HG03066 (cell line): Measurements from ENCODE around the gene SEC22C.
"Not testable (repeated sequence)": the region's sequence is repeated elsewhere in the genome, so short reads cannot be mapped to it uniquely, and the experiment has no call there.

Experiments used
- ATAC-seq: cut with Tn5 transposase; IDR thresholded peaks from one replicate; pipeline ENCODE4 v1.9.1; 2021; ENCODE audit warnings: low read depth; ENCODE audit not compliant: unreplicated experiment

The SEC22C gene

GRCh38 chr3:42582474-42583070, 805 bp upstream of the SEC22C start:
- no peak for ATAC-seq

DNA sequence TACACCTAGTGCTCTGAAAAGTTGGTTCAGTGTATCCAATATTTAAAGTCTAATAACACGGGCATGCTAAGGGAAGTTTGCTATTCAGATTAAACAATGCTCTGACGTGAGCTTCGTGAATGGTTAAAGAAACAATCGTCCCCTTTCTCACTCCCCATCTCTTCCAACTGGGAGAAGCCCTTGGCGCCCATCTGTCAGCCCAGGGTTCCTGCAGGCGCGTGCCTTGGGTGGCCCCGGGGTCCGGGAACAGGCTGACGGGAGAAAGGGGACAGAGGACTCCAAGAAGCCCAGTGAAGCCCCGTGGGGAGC, 413 bp downstream of the SEC22C start:
- no peak for ATAC-seq

- ATAC-seq: not testable (repeated sequence)
These were observed 2.4 kb downstream of the SEC22C start for GRCh38 chr3:42579346-42579745.

DNA sequence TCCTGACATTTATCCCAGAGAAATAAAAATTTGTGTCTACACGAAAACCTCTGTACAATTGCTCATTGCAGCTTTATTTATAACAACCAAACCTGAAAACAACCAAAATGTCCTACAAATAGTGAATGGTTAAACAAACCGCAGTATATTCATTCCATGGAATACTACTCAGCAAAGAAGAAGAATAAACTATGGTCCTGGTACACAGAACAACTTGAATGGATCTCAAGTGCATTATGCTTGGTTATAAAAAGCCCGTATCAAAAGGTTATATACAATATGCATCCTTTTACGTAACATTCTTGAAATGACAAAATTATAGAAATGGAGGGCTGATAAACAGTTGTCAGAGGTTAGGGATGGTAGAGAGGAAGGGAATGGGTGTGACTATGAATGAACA, 3.7 kb downstream of the SEC22C start:
- ATAC-seq: no peak

DNA sequence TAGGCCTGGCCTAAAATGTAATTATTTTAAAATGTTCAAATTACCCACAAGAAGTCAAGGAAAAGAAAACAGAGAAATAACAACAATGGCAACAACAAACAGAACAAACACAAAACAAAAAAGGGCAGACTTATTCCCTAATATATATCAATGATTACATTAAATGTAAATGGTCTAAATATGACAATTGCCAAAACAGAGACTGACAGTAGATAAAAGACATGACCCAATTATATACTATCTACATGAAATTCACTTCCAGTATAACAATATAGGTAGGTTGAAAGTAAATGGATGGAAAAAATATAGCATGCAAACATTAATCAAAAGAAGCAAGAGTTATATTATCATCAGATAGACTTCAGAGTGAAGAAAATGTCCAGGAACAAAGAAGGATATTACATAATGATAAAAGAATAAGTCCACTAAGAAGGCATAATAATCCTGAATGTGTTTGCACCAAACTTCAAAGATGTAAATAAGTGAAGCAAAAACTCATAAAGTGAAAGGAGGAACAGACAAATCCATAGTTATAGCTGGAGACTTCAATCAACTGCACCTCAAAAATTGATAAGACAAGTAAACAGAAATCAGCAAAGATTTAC, 6.5 kb downstream of the SEC22C start:
- no peak for ATAC-seq

DNA sequence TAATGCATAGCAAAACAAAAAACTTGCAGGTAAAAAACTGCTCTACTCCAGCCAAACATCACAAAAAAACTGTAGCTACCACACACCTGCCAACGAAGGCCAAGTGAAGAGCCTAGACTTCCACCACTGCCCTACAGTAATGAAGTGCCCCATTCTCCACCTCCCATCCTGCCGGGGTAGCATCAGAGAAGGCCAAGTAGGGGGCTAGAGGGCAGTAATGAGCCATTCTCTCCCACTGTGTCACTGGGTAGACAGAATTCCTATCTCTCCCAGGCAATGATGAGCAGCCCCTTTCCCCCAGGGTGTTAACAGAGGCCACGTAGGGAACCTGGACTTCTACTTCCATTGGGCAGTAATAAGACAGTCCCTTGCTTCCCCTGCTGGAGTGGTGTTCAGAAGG, 9.5 kb downstream of the SEC22C start:
- no peak for ATAC-seq

DNA sequence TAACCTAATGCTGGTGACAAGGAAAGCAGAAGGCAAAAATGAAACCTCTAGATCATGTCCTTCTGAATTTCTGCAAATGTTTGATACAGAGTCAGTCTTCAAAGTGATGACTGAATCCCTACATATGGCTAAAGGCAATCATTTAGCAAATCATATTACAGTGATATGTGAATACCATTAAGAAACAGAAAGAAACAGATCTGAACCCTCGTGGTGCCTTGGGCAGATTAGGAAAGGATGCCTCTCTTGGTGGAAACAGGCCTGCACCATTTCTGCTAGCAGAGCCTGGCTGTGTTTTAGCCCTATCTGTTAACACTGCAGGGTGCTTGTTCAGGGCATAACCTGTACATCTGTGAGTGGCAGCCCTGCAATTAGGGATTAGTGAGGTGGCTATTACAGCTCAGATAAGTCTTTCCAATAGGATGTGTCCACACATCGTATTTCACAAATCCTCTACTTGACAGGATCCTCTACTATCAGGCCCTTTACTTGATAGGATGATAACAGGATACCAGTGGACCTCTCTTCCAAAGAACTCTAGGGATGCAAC, 12.1 kb downstream of the SEC22C start:
- ATAC-seq: no peak

- no peak for ATAC-seq
These were observed 19.5 kb downstream of the SEC22C start for GRCh38 chr3:42562047-42562907.

- no peak for ATAC-seq
These were observed 23.9 kb downstream of the SEC22C start for GRCh38 chr3:42557854-42558253.

DNA sequence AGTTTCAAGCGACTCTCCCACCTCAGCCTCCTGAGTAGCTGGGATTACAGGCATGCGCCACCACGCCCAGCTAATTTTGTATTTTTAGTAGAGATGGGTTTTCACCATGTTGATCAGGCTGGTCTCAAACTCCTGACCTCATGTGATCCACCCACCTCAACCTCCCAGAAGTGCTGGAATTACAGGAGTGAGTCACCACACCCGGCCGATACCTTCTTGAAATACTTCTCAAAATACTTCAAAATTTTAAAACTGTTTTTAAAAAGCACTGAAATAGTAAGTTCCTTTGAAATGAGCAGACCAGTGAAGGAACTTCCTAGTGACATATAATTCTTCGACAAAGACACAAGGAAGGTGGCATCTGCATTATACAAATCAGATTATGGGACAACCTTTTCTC, 24.9 kb downstream of the SEC22C start:
- ATAC-seq: not testable (repeated sequence)

DNA sequence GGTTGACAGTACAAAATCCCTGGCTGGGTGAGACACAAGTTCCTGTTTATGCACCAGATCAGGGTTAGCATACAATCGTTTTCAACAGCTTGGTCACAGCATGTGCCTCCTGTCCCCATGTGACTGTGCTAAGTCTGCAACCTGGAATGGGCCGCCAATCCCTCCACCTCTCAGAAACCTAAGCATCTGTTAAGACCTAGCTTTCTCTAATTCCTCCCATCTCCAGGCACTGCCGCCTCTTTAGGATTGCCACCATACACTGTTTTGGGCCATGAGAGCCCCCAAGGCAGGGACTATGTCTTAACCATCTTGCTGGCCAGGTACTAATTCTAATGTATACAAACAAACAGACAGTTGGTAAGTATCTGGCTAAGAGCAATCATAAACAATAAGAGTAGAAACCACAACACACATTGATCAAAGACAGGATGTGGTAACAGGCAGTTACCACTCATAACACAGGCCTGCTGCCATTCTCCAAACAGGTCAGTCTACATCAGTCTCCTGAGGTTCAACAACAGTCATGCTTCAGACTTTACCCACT, 25.6 kb downstream of the SEC22C start:
- ATAC-seq: no peak

GRCh38 chr3:42552830-42553229, 28.9 kb downstream of the SEC22C start:
- no peak for ATAC-seq

DNA sequence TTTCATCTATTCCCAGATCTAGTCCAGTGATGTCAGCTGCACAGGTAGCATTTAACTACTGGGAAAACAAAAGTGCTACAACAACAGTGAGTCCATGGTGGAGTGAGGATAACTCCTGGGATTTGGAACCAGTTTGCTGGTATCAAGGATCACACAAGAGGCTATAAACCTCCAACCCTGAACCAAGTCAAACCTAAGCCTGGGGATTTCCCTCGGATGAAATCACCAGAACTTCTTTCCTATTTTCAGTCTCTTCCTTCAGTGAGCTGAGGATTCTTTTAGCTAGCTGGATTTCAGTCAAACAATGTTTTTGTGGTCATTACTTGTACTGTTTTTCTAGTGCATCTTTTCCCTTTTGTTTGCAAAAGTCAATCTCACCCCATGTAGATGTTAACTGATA, 31.5 kb downstream of the SEC22C start:
- ATAC-seq: no peak

GRCh38 chr3:42549131-42549530, 32.6 kb downstream of the SEC22C start:
- no peak for ATAC-seq

DNA sequence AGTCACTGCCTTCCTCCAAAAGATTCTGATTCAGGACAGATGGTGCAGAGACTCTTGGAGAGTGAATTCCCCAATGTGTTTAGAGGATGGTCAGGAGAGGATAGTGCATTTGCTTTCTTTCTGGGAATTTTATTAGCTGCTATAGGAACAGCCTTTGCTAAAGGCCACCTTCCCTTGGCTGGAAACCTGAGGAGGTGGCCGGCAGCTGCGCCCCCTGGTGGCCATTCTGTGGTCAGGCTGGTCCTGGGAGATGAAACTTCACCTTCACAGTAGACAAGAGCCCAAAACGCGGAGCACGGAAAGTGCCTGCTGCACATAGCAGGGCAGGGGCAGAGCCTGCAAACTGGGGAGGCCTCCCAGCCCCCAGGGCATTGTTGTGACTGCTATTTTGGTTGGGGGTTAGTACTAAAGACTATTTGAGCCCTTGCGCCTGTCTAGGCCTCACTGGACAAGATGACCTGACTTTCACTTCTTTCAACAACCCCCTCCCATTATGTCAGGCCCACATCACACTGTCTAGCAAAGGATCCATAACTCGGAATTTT, 34.3 kb downstream of the SEC22C start:
- ATAC-seq: no peak

DNA sequence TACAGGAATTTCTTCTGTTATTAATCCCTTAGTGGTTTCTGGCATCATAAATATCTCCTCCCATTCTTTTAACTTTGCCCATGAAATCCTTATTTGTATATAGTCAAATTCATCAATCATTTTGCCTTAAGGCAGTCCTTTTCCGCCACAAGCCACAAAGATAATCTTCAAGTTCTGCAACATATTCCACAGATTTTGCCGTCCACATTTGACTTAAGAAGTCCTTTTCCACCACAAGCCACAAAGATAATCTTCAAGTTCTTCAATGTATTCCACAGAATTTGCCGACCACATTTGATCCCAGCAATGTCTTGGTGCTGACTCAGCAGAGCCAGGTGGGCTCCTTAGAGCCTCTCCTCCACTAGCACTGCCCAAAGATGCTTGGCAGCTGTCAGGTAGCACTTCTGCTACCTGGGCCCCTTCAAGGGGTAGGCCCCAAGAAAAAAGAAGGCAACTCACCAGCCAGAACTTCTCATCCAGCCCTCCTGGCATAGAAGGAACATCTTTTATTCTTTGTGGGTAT, 35.0 kb downstream of the SEC22C start:
- ATAC-seq: no peak

GRCh38 chr3:42545284-42545900, 36.4 kb downstream of the SEC22C start:
- no peak for ATAC-seq

DNA sequence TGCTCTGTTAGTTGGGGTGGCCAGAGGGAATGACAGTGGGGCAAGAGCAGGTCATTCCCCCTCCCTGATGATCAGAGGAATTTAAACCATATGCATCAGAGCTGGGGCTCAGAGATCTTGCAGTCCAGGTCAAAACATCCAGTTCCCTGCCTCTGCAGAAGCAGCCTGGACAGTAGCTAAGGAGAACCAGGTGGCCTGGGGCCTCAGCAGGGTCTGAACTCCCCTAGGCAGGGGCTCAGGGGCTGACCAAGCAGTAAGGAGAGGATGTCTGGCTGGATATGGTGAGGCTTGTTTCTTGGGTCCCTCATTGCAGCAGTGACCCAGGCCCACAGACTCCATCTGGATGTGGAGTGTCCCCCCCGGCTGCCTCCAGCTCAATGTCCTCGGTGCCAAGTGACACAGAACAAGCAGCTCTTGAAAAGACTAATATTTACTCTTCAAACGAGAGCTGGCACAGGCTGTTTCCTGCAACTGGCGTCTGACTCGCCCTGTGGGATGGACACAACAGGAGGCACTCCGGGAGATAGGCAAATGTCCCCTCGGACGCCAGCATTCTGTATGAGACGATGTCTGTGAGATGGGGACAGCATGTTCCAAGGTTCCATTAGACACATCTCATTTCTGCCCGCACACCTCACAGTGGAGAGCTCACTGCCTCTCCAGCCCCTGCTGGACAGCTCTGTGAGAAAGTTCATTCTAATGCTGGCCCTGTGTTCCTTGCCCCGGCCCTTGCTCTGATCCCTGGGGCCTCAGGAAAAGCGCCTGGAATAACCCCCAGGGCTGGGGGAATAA, 37.1 kb downstream of the SEC22C start:
- no peak for ATAC-seq

DNA sequence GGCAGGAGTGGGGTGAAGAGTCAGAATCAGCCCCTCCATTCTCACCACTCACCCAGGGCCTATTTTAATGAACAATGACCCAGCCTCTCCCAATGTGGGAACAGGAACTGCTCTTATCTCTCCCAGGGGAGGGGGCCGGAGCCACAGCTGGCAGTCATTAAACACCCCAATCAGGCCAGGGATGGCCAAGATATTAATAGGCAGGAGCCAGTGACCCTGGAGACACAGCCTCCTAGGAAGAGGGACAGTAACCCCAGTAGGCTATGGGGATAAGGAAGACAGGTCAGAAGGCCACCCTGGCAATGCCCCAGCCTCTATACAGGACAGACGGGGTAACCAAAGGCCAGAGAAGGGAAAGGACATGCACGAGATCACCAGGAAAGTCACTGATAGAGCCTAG, 40.7 kb downstream of the SEC22C start:
- ATAC-seq: no peak
